ENCODE measurements around the gene IGFL3.

DNA sequence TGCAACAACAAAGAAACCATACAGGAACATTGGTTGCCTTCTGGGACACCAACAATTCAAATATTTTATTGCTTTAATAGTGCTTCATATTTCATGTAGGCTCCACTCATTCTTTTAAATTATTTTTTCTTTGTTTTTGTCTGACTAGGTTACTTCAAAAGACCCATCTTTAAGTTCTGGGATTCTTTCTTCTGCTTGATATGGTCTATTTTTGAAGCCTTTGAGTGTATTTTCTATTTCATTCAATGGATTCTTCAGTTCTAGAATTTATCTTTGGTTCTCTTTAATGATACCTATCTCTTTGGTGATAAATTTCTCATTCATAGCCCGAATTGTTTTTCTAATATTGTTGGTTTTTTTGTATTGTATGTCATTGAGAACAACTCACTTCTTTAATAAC is 38.6 kb downstream of the IGFL3 start:
- TF ChIP-seq, protein P1, sequence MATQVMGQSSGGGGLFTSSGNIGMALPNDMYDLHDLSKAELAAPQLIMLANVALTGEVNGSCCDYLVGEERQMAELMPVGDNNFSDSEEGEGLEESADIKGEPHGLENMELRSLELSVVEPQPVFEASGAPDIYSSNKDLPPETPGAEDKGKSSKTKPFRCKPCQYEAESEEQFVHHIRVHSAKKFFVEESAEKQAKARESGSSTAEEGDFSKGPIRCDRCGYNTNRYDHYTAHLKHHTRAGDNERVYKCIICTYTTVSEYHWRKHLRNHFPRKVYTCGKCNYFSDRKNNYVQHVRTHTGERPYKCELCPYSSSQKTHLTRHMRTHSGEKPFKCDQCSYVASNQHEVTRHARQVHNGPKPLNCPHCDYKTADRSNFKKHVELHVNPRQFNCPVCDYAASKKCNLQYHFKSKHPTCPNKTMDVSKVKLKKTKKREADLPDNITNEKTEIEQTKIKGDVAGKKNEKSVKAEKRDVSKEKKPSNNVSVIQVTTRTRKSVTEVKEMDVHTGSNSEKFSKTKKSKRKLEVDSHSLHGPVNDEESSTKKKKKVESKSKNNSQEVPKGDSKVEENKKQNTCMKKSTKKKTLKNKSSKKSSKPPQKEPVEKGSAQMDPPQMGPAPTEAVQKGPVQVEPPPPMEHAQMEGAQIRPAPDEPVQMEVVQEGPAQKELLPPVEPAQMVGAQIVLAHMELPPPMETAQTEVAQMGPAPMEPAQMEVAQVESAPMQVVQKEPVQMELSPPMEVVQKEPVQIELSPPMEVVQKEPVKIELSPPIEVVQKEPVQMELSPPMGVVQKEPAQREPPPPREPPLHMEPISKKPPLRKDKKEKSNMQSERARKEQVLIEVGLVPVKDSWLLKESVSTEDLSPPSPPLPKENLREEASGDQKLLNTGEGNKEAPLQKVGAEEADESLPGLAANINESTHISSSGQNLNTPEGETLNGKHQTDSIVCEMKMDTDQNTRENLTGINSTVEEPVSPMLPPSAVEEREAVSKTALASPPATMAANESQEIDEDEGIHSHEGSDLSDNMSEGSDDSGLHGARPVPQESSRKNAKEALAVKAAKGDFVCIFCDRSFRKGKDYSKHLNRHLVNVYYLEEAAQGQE (IDR thresholded peaks at IDR 0.05; ENCODE audit: low read depth): no peak
- TF ChIP-seq CREB1 (IDR thresholded peaks at IDR 0.05; ENCODE audit: low read depth) (no peak), FOXM1 (IDR thresholded peaks at IDR 0.05; ENCODE audit: borderline replicate concordance, low read depth) (no peak), TAF1 (IDR thresholded peaks at IDR 0.05; ENCODE audit: low read depth) (no peak), RAD21 (IDR thresholded peaks at IDR 0.05; ENCODE audit: low read depth) (no peak), TCF12 (IDR thresholded peaks at IDR 0.05; ENCODE audit: low read depth) (no peak), YY1 (IDR thresholded peaks at IDR 0.05; ENCODE audit: low read depth) (no peak), CEBPB (IDR thresholded peaks at IDR 0.05) (no peak), TEAD4 (IDR thresholded peaks at IDR 0.05) (no peak)
- TF ChIP-seq, protein P2, sequence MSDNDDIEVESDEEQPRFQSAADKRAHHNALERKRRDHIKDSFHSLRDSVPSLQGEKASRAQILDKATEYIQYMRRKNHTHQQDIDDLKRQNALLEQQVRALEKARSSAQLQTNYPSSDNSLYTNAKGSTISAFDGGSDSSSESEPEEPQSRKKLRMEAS (IDR thresholded peaks at IDR 0.05): no peak
